Neuronal stem cell (in vitro differentiated cells): ENCODE data around the gene WIZ.

Experiments
- DNase-seq: peaks from one replicate; pipeline ENCODE4 v3.0.0-alpha.2; 2013; ENCODE audit warnings: low spot score
- H2AFZ ChIP-seq: one replicate; pipeline ENCODE4 v1.6.1; 2013; ENCODE audit warnings: mild to moderate bottlenecking, low read length, inconsistent platforms
- H2AK5ac ChIP-seq: 2 replicates; pipeline ENCODE4 v1.6.1; 2013; ENCODE audit warnings: low read depth, mild to moderate bottlenecking, inconsistent platforms, low read length, moderate library complexity, mixed read lengths
- H2BK120ac ChIP-seq: 2 replicates; pipeline ENCODE4 v1.6.1; 2013; ENCODE audit warnings: low read depth, mild to moderate bottlenecking, inconsistent platforms, low read length, moderate library complexity, mixed read lengths
- H2BK12ac ChIP-seq: one replicate; pipeline ENCODE4 v1.6.1; 2013; ENCODE audit warnings: low read length, inconsistent platforms
- H2BK15ac ChIP-seq: 2 replicates; pipeline ENCODE4 v1.6.1; 2013; ENCODE audit warnings: mild to moderate bottlenecking, low read length, inconsistent platforms, mixed read lengths
- H2BK5ac ChIP-seq: one replicate; pipeline ENCODE4 v1.6.1; 2013; ENCODE audit warnings: inconsistent platforms, mild to moderate bottlenecking, low read length, moderate library complexity
- H3K14ac ChIP-seq: one replicate; pipeline ENCODE4 v1.6.1; 2013; ENCODE audit warnings: low read length, inconsistent platforms
- H3K18ac ChIP-seq: 2 replicates; pipeline ENCODE4 v1.6.1; 2013; ENCODE audit warnings: low read length, inconsistent platforms
- H3K23ac ChIP-seq: 2 replicates; pipeline ENCODE4 v1.6.1; 2013; ENCODE audit warnings: low read depth, mild to moderate bottlenecking, mixed read lengths, low read length, inconsistent platforms; ENCODE audit not compliant: poor library complexity
- H3K27ac ChIP-seq: replicated peaks from 3 replicates; pipeline ENCODE4 v1.5.1; 2013; ENCODE audit warnings: low read length, inconsistent platforms
- H3K27me3 ChIP-seq, 3 experiments: 2 replicates each; pipeline ENCODE4 v1.6.1; 2013; ENCODE audit warnings: low read length in 3 of 3, mild to moderate bottlenecking in 2 of 3, inconsistent platforms in 1 of 3, low read depth in 1 of 3, mixed read lengths in 1 of 3, moderate library complexity in 1 of 3; ENCODE audit not compliant: control insufficient read depth in 3 of 3, insufficient read depth in 3 of 3
- H3K36me3 ChIP-seq, 2 donors: replicated peaks in 1 of 2; 2 replicates each; pipeline ENCODE4 v1.6.1; 2013; ENCODE audit warnings: low read length in 2 of 2; ENCODE audit not compliant: control insufficient read depth in 2 of 2, insufficient read depth in 2 of 2
- H3K4ac ChIP-seq: 2 replicates; pipeline ENCODE4 v1.6.1; 2013; ENCODE audit warnings: inconsistent platforms, mild to moderate bottlenecking, low read length, moderate library complexity
- H3K4me1 ChIP-seq, 2 donors: 1 replicate in 1 of 2; 2 replicates in 1 of 2; pipeline ENCODE4 v1.6.1; 2013; ENCODE audit warnings: low read length in 2 of 2, low read depth in 1 of 2; ENCODE audit not compliant: control insufficient read depth in 2 of 2, insufficient read depth in 1 of 2
- H3K4me2 ChIP-seq: one replicate; pipeline ENCODE4 v1.6.1; 2013; ENCODE audit warnings: mild to moderate bottlenecking, low read length, inconsistent platforms; ENCODE audit not compliant: insufficient read depth, poor library complexity, severe bottlenecking
- H3K4me3 ChIP-seq, 2 donors: 2 replicates each; pipeline ENCODE4 v1.5.1; 2013; ENCODE audit warnings: low read length in 2 of 2, mild to moderate bottlenecking in 2 of 2, inconsistent platforms in 1 of 2, moderate library complexity in 1 of 2
- H3K79me1 ChIP-seq: one replicate; pipeline ENCODE4 v1.6.1; 2013; ENCODE audit warnings: low read depth, mild to moderate bottlenecking, inconsistent platforms, low read length, moderate library complexity
- H3K9ac ChIP-seq: one replicate; pipeline ENCODE4 v1.6.1; 2013; ENCODE audit warnings: mild to moderate bottlenecking, low read depth, low read length, inconsistent platforms; ENCODE audit not compliant: poor library complexity
- H3K9me3 ChIP-seq, 2 donors: replicated peaks in 1 of 2; 2 replicates each; pipeline versions ENCODE3 to v1.6.1; 2013; ENCODE audit warnings: low read length in 2 of 2, mild to moderate bottlenecking in 2 of 2, inconsistent platforms in 1 of 2, low read depth in 1 of 2, mixed read lengths in 1 of 2, moderate library complexity in 1 of 2; ENCODE audit not compliant: control insufficient read depth in 2 of 2, insufficient read depth in 1 of 2
- H4K8ac ChIP-seq: one replicate; pipeline ENCODE4 v1.6.1; 2013; ENCODE audit warnings: low read depth, mild to moderate bottlenecking, inconsistent platforms, low read length, moderate library complexity
- H4K91ac ChIP-seq: one replicate; pipeline ENCODE4 v1.6.1; 2013; ENCODE audit warnings: low read length, low read depth, mild to moderate bottlenecking, inconsistent platforms; ENCODE audit not compliant: poor library complexity
- WGBS, 2 donors: extraction: QIAGEN DNeasy Blood & Tissue Kit; methylation state at CpG; one replicate each; pipeline ENCODE4 v1.1.7; 2013; ENCODE audit warnings: missing lambda C conversion rate in 2 of 2, mixed read lengths in 1 of 2; ENCODE audit not compliant: insufficient read length in 2 of 2, insufficient replicate concordance in 1 of 2; ENCODE audit errors: extremely low coverage in 2 of 2; 5-methylcytosine and 5-hydroxymethylcytosine counted together

WIZ gene

GRCh38 chr19:15464394-15465385 is 14.9 kb upstream of the WIZ start, which contains the start of gene RASAL3:
Gene RASAL3 (minus strand): TSS chr19:15464544. CDS start chr19:15464358, 186 bp downstream.
- H3K18ac ChIP-seq = peak within 1 kb of the TSS; percentile 89
- no peak for DNase-seq
- H3K27me3 ChIP-seq = peaks cover 8 to 64% (median 43%) of the 10 kb centered on the region in 3 experiments
- H3K4ac ChIP-seq = no peak within 1 kb of the TSS
- no peak within 1 kb of the TSS for H2BK5ac ChIP-seq
- no peaks in the 10 kb centered on the region for H3K79me1 ChIP-seq
- H3K9ac ChIP-seq = peak within 1 kb of the TSS; percentile 21
- no peak within 1 kb of the TSS for H4K8ac ChIP-seq
- no CpG with 5 or more reads among the region's 17 CpGs for WGBS, 2 donors
- H3K27ac ChIP-seq = no peak within 1 kb of the TSS
- H3K23ac ChIP-seq = peak within 1 kb of the TSS; percentile 91
- H2AFZ ChIP-seq = peak within 1 kb of the TSS; percentile 49
- no peak within 1 kb of the TSS for H3K4me3 ChIP-seq
- H3K36me3 ChIP-seq = no peaks in the 10 kb centered on the region
- H2BK120ac ChIP-seq = no peak within 1 kb of the TSS
- no peak within 1 kb of the TSS for H4K91ac ChIP-seq
- H2BK12ac ChIP-seq = no peak within 1 kb of the TSS
- H2AK5ac ChIP-seq = peak within 1 kb of the TSS; percentile 37
- no peak within 1 kb of the TSS for H2BK15ac ChIP-seq
- no peak within 1 kb of the TSS for H3K14ac ChIP-seq
- H3K4me1 ChIP-seq = no peaks in the 10 kb centered on the region
- H3K9me3 ChIP-seq = no peaks in the 10 kb centered on the region
- no peak within 1 kb of the TSS for H3K4me2 ChIP-seq

- Histone ChIP-seq H3K9me3 (no peaks in the 10 kb centered on the region), H3K18ac (no peak overlapping the region), H4K8ac (no peak overlapping the region), H3K4me1 (no peaks in the 10 kb centered on the region), H3K23ac (no peak overlapping the region), H3K4me2 (no peak overlapping the region), H3K14ac (no peak overlapping the region), H3K79me1 (no peaks in the 10 kb centered on the region), H2BK5ac (no peak overlapping the region), H3K36me3 (no peaks in the 10 kb centered on the region), H3K4me3 (no peak overlapping the region), H2BK120ac (no peak overlapping the region), H3K27me3 (peaks cover 3 to 63% (median 35%) of the 10 kb centered on the region in 3 experiments), H3K9ac (peak overlapping the region; percentile 21), H2AFZ (peak overlapping the region; percentile 49), H2BK12ac (no peak overlapping the region), H2AK5ac (peak overlapping the region; percentile 37), H4K91ac (no peak overlapping the region), H3K4ac (no peak overlapping the region), H2BK15ac (no peak overlapping the region), H3K27ac (no peak overlapping the region)
- WGBS, 2 donors = no CpG with 5 or more reads among the region's 25 CpGs
- DNase-seq = no peak
Measured at GRCh38 chr19:15463861-15464371, 14.2 kb upstream of the WIZ start.

- H3K4me2 ChIP-seq = no peak overlapping the region
- H4K91ac ChIP-seq = no peak overlapping the region
- no peak for DNase-seq
- peaks cover 17 to 62% (median 40%) of the 10 kb centered on the region in 3 experiments for H3K27me3 ChIP-seq
- H2BK120ac ChIP-seq = no peak overlapping the region
- H3K9me3 ChIP-seq = peaks cover 0 to 2% of the 10 kb centered on the region in 2 donors
- H3K27ac ChIP-seq = no peak overlapping the region
- no peak overlapping the region for H3K4me3 ChIP-seq
- H2BK5ac ChIP-seq = no peak overlapping the region
- no peak overlapping the region for H3K14ac ChIP-seq
- H2AK5ac ChIP-seq = no peak overlapping the region
- H2BK12ac ChIP-seq = no peak overlapping the region
- no peak overlapping the region for H3K23ac ChIP-seq
- H3K9ac ChIP-seq = no peak overlapping the region
- no peaks in the 10 kb centered on the region for H3K36me3 ChIP-seq
- H3K79me1 ChIP-seq = no peaks in the 10 kb centered on the region
- H3K4ac ChIP-seq = no peak overlapping the region
- no peak overlapping the region for H2BK15ac ChIP-seq
- H4K8ac ChIP-seq = no peak overlapping the region
- WGBS, 2 donors = no CpG with 5 or more reads among the region's 2 CpGs
- no peak overlapping the region for H3K18ac ChIP-seq
- peaks cover 2% of the 10 kb centered on the region in 2 donors for H3K4me1 ChIP-seq
- no peak overlapping the region for H2AFZ ChIP-seq
Measured at GRCh38 chr19:15461694-15462093, 11.9 kb upstream of the WIZ start.
